Measurements from ENCODE around the gene SPANXN5. TPM values are rescaled to one million over a fixed set of nuclear protein-coding genes. Genes with fewer than 3 reads are reported as not detected.
"Not testable (repeated sequence)": the region's sequence is repeated elsewhere in the genome, so short reads cannot be mapped to it uniquely, and the experiment has no call there.

The SPANXN5 gene
- not detected for total RNA-seq

- H3K36me3 ChIP-seq; H3K9me3 ChIP-seq; H3K27me3 ChIP-seq; DNase-seq; H3K27ac ChIP-seq; intact Hi-C loops (cut with DNase I); H3K4me1 ChIP-seq; H3K4me3 ChIP-seq: not testable (repeated sequence)
- WGBS, 2 donors: 77 to 90% methylated on average over 2 of the region's 2 CpGs
Measured at GRCh38 chrX:52797327-52797726, at the start of gene SPANXN5. SPANXN5 (minus strand) TSS chrX:52797427; CDS start chrX:52797348, 79 bp downstream.

GRCh38 chrX:52843619-52844018 lies 46.4 kb upstream of the SPANXN5 start:
- intact Hi-C loops (cut with DNase I); H3K4me1 ChIP-seq; H3K9me3 ChIP-seq; H3K27me3 ChIP-seq; DNase-seq; H3K4me3 ChIP-seq; H3K36me3 ChIP-seq; H3K27ac ChIP-seq: not testable (repeated sequence)
- WGBS, 2 donors: 82 to 89% methylated on average over 3 of the region's 3 CpGs

GRCh38 chrX:52839137-52839536 lies 41.9 kb upstream of the SPANXN5 start:
- no peaks in the 10 kb centered on the region for H3K36me3 ChIP-seq
- H3K27ac ChIP-seq: no peak overlapping the region
- H3K4me1 ChIP-seq: no peaks in the 10 kb centered on the region
- 30 to 66% methylated on average over 2 of the region's 2 CpGs for WGBS, 2 donors
- no peaks in the 10 kb centered on the region for H3K9me3 ChIP-seq
- intact Hi-C loops (cut with DNase I): no loop called here
- no peaks in the 10 kb centered on the region for H3K27me3 ChIP-seq
- DNase-seq: no peak
- H3K4me3 ChIP-seq: no peak overlapping the region
- TF ChIP-seq POLR2A (IDR thresholded peaks at IDR 0.05): no peak
- no peak for TF ChIP-seq CTCF (IDR thresholded peaks at IDR 0.05)

- 50% methylated on average over 2 of the region's 3 CpGs; no CpG with 5 or more reads in 1 of the 2 donors for WGBS, 2 donors
- intact Hi-C loops (cut with DNase I): no loop called here
- H3K9me3 ChIP-seq: no peaks in the 10 kb centered on the region
Measured at GRCh38 chrX:52830551-52830950, 33.3 kb upstream of the SPANXN5 start.

GRCh38 chrX:52824608-52825007 lies 27.4 kb upstream of the SPANXN5 start:
- Histone ChIP-seq H3K27me3 (no peaks in the 10 kb centered on the region), H3K36me3 (no peaks in the 10 kb centered on the region), H3K27ac (no peak overlapping the region), H3K4me3 (no peak overlapping the region), H3K4me1 (no peaks in the 10 kb centered on the region), H3K9me3 (no peaks in the 10 kb centered on the region)
- no peak for DNase-seq
- intact Hi-C loops (cut with DNase I): no loop called here
- TF ChIP-seq POLR2A (IDR thresholded peaks at IDR 0.05) (no peak), CTCF (IDR thresholded peaks at IDR 0.05) (no peak)
- WGBS, 2 donors: 42 to 48% methylated on average over 2 of the region's 2 CpGs

More at GRCh38 chrX:52830551-52830950, 33.3 kb upstream of the SPANXN5 start:
- no peak overlapping the region for H3K4me3 ChIP-seq
- no peaks in the 10 kb centered on the region for H3K27me3 ChIP-seq
- no peak for DNase-seq
- H3K4me1 ChIP-seq: no peaks in the 10 kb centered on the region
- H3K36me3 ChIP-seq: no peaks in the 10 kb centered on the region
- no peak for TF ChIP-seq POLR2A (IDR thresholded peaks at IDR 0.05)
- TF ChIP-seq CTCF (IDR thresholded peaks at IDR 0.05): no peak
- H3K27ac ChIP-seq: no peak overlapping the region

- whole genome bisulfite sequencing, 2 donors: 51 to 67% methylated on average over 6 to 7 of the region's 11 CpGs
- no peaks in the 10 kb centered on the region for H3K27me3 ChIP-seq
- no peak overlapping the region for H3K4me3 ChIP-seq
- intact Hi-C loops (cut with DNase I): no loop called here
- H3K27ac ChIP-seq: no peak overlapping the region
- DNase-seq: no peak
- H3K4me1 ChIP-seq: no peaks in the 10 kb centered on the region
- no peaks in the 10 kb centered on the region for H3K9me3 ChIP-seq
- H3K36me3 ChIP-seq: no peaks in the 10 kb centered on the region
- TF ChIP-seq POLR2A (IDR thresholded peaks at IDR 0.05) (no peak), CTCF (IDR thresholded peaks at IDR 0.05) (no peak)
Measured at GRCh38 chrX:52821079-52821760, 24.0 kb upstream of the SPANXN5 start.
